IMR-90 (cell line): ENCODE results near the gene SLC2A3. TPM values are rescaled to one million over a fixed set of nuclear protein-coding genes. Genes with fewer than 3 reads are reported as not detected.
"Not testable (repeated sequence)": the region's sequence is repeated elsewhere in the genome, so short reads cannot be mapped to it uniquely, and the experiment has no call there.

ENCODE experiments used
- ATAC-seq: fragments of 200-7000 bp; cut with Tn5 transposase; 2 replicates; pipeline ENCODE4 v1.9.1; 2020; ENCODE audit warnings: low read depth, mild to moderate bottlenecking, moderate library complexity
- BruUV-seq: library from RNA; stranded (reverse); fragments of 400-500 nt; replicated peaks from 2 replicates; lab custom pipeline; 2021; lab: Mats Ljungman, UMichigan
- CTCF ChIA-PET: fragments of 300-600 bp; formaldehyde crosslinking; extraction: SDS; loops from one replicate; lab custom pipeline; 2021; ENCODE audit warnings: antibody characterized with exemption; lab: Yijun Ruan, JAX
- POLR2A ChIA-PET: fragments of 300-600 bp; sonication (Branson Sonifier 250); formaldehyde crosslinking; loops from one replicate; lab custom pipeline; 2022; ENCODE audit warnings: antibody characterized with exemption; ENCODE audit not compliant: unreplicated experiment; lab: Charles Lee
- DNase-seq: peaks from one replicate; pipeline ENCODE4 v3.0.0; 2013
- H2AFZ ChIP-seq: replicated peaks from 2 replicates; pipeline ENCODE3; 2013; ENCODE audit warnings: low read length, mild to moderate bottlenecking; ENCODE audit not compliant: poor library complexity
- H2AK5ac ChIP-seq: 2 replicates; pipeline ENCODE4 v1.6.1; 2013; ENCODE audit warnings: low read depth, low read length, inconsistent platforms
- H2AK9ac ChIP-seq: replicated peaks from 2 replicates; pipeline ENCODE3; 2013; ENCODE audit warnings: mild to moderate bottlenecking, low read depth, low read length, moderate library complexity; ENCODE audit not compliant: poor library complexity
- H2BK120ac ChIP-seq: 2 replicates; pipeline ENCODE4 v1.6.1; 2013; ENCODE audit warnings: low read depth, low read length, inconsistent platforms
- H2BK15ac ChIP-seq: 3 replicates; pipeline ENCODE4 v1.6.1; 2013; ENCODE audit warnings: low read depth, low read length, inconsistent platforms
- H2BK20ac ChIP-seq: 2 replicates; pipeline ENCODE4 v1.6.1; 2013; ENCODE audit warnings: low read depth, mild to moderate bottlenecking, inconsistent platforms, low read length, moderate library complexity
- H2BK5ac ChIP-seq: 2 replicates; pipeline ENCODE4 v1.6.1; 2013; ENCODE audit warnings: mild to moderate bottlenecking, low read depth, low read length, inconsistent platforms; ENCODE audit not compliant: poor library complexity, severe bottlenecking
- H3K14ac ChIP-seq: replicated peaks from 2 replicates; pipeline ENCODE4 v1.6.1; 2013; ENCODE audit warnings: low read depth, low read length, inconsistent platforms
- H3K18ac ChIP-seq: 2 replicates; pipeline ENCODE4 v1.6.1; 2013; ENCODE audit warnings: low read depth, low read length, control low read depth
- H3K23ac ChIP-seq: 2 replicates; pipeline ENCODE4 v1.6.1; 2013; ENCODE audit warnings: low read depth, low read length, inconsistent platforms
- H3K27ac ChIP-seq: 2 replicates; pipeline ENCODE4 v1.5.1; 2013; ENCODE audit warnings: mild to moderate bottlenecking, control low read depth, low read length; ENCODE audit not compliant: insufficient read depth
- H3K27me3 ChIP-seq: 2 replicates; pipeline ENCODE4 v1.6.1; 2013; ENCODE audit warnings: low read length; ENCODE audit not compliant: control insufficient read depth, insufficient read depth
- H3K36me3 ChIP-seq: 2 replicates; pipeline ENCODE4 v1.6.1; 2013; ENCODE audit warnings: low read length, mixed read lengths; ENCODE audit not compliant: control insufficient read depth, insufficient read depth
- H3K4ac ChIP-seq: 2 replicates; pipeline ENCODE4 v1.6.1; 2013; ENCODE audit warnings: low read depth, low read length, inconsistent platforms
- H3K4me1 ChIP-seq: 2 replicates; pipeline ENCODE4 v1.6.1; 2013; ENCODE audit warnings: low read length, mixed read lengths; ENCODE audit not compliant: control insufficient read depth, insufficient read depth
- H3K4me2 ChIP-seq: 2 replicates; pipeline ENCODE4 v1.6.1; 2013; ENCODE audit warnings: low read depth, mild to moderate bottlenecking, control low read depth, low read length, moderate library complexity
- H3K4me3 ChIP-seq: 2 replicates; pipeline ENCODE4 v1.5.1; 2013; ENCODE audit warnings: low read depth, mild to moderate bottlenecking, control low read depth, low read length, moderate library complexity; ENCODE audit not compliant: insufficient read depth
- H3K56ac ChIP-seq: 2 replicates; pipeline ENCODE4 v1.6.1; 2013; ENCODE audit warnings: low read length, inconsistent platforms; ENCODE audit not compliant: insufficient read depth; ENCODE audit errors: extremely low read depth
- H3K79me1 ChIP-seq, 2 experiments: 2 replicates each; pipeline ENCODE4 v1.6.1; 2013; ENCODE audit warnings: low read length in 2 of 2, inconsistent platforms in 1 of 2, low read depth in 1 of 2
- H3K9ac ChIP-seq: 2 replicates; pipeline ENCODE4 v1.6.1; 2013; ENCODE audit warnings: low read depth, low read length, control low read depth
- H3K9me1 ChIP-seq: 2 replicates; pipeline ENCODE4 v1.6.1; 2013; ENCODE audit warnings: low read length, inconsistent platforms; ENCODE audit not compliant: insufficient read depth
- H3K9me3 ChIP-seq: 2 replicates; pipeline ENCODE4 v1.6.1; 2013; ENCODE audit warnings: low read length; ENCODE audit not compliant: control insufficient read depth, insufficient read depth
- H4K20me1 ChIP-seq: 2 replicates; pipeline ENCODE4 v1.6.1; 2013; ENCODE audit warnings: low read length, inconsistent platforms; ENCODE audit not compliant: insufficient read depth
- H4K5ac ChIP-seq: 2 replicates; pipeline ENCODE4 v1.6.1; 2013; ENCODE audit warnings: mild to moderate bottlenecking, low read depth, low read length, control low read depth
- H4K8ac ChIP-seq, 2 experiments: 2 replicates each; pipeline ENCODE4 v1.6.1; 2013; ENCODE audit warnings: low read depth in 2 of 2, low read length in 2 of 2, control low read depth in 1 of 2, inconsistent platforms in 1 of 2
- H4K91ac ChIP-seq: 2 replicates; pipeline ENCODE4 v1.6.1; 2013; ENCODE audit warnings: low read depth, low read length, inconsistent platforms; ENCODE audit not compliant: insufficient read depth
- MXI1 ChIP-seq: IDR thresholded peaks from 2 replicates; pipeline ENCODE4 v1.6.1; 2012; ENCODE audit warnings: low read depth, mild to moderate bottlenecking, low read length, moderate library complexity, borderline replicate concordance
- WGBS, 2 experiments: methylation state at CpG; one replicate each; pipeline versions ENCODE4 v1.1.5 to v1.1.7; 2013; ENCODE audit warnings: missing lambda C conversion rate in 2 of 2; ENCODE audit not compliant: insufficient read length in 1 of 2; ENCODE audit errors: extremely low coverage in 2 of 2; 5-methylcytosine and 5-hydroxymethylcytosine counted together
- dilution Hi-C: fragments of 300-500 bp; cut with HindIII; formaldehyde crosslinking; loops from one replicate; pipeline ENCODE4 v1.14.3; 2018; ENCODE audit warnings: low sequenced_read_pairs; ENCODE audit not compliant: unreplicated experiment
- in situ Hi-C: fragments of 300-500 bp; cut with MboI; formaldehyde crosslinking; loops from 3 replicates; pipeline ENCODE4 v1.14.3; 2019; ENCODE audit warnings: low sequenced_read_pairs, inconsistent platforms, mixed read lengths
- intact Hi-C: fragments of 100-400 bp; cut with micrococcal nuclease; formaldehyde crosslinking; loops from 2 replicates; pipeline ENCODE4 v1.10.0; 2022
- polyA plus RNA-seq, 3 experiments: library from polyadenylated mRNA; depleted of rRNA; stranded (reverse); fragments of >200 nt; gene quantifications; 2 replicates each; pipeline ENCODE4 v1.2.3, GENCODE V29; 2012; ENCODE audit warnings: low replicate concordance in 1 of 3
- total RNA-seq: library from RNA; depleted of rRNA; stranded (reverse); fragments of >200 nt; gene quantifications from 2 replicates; pipeline ENCODE4 v1.2.3, GENCODE V29; 2012

Gene SLC2A3
- total and polyA plus RNA-seq, 2 of the 4 experiments (the other 2 are of a cell fraction) = 46.1 to 54.8 TPM

DNA sequence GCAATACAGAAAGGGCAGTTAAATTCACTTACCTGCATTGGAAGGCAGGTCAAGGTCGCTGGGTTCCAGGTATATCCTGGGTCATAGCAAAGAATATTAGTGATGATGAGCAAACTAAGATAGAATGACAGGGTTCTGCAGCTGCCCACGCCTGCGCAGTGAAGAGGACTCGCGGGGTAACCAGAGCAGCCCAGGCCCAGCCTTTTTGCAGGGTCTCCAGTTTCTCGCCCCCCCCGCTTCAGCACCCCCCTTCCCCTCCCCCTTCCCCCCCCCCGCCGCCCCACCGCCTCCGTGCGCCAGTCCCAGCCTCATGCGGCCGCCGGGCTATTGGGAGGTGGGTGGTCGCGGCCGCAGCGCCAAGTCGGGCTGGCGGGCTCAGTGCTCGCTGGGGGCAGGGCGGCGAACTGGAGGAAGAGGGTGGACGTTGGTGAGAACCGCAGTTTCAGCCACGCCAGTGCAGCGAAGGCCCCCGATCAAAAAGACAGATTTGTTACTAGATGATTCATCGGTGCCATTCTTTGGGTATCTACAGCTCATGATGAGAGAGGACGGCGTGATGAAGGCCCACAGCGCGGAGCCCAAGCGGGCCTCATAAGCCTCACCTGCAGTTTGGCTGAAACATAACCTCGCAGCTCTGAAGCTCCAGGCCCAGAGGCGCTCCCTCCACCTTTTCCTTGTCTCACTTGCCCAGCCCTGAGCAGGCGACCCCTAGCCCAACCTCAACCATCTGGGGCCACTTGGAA is 20.2 kb downstream of the SLC2A3 start:
- Histone ChIP-seq H2BK20ac (no peak overlapping the region), H3K4ac (no peak overlapping the region; the same call in 1 of the 2 replicates), H2AK5ac (no peak overlapping the region), H3K14ac (no peak overlapping the region), H4K20me1 (peaks cover 20% of the 10 kb centered on the region), H4K91ac (no peak overlapping the region), H3K9me1 (no peaks in the 10 kb centered on the region), H2BK15ac (no peak overlapping the region), H3K27me3 (no peaks in the 10 kb centered on the region), H4K8ac (0 out of 4 replicates have a peak overlapping the region, but pooled peaks of 1 of the 2 experiments have one; percentile 6), H3K4me1 (peaks cover 2% of the 10 kb centered on the region; the same call in 1 of the 2 replicates), H3K9me3 (no peaks in the 10 kb centered on the region), H3K4me2 (peak overlapping the region; percentile 72), H3K9ac (no peak overlapping the region), H3K56ac (no peak overlapping the region), H3K23ac (no peak overlapping the region), H2BK120ac (no peak overlapping the region), H4K5ac (no peak overlapping the region), H3K79me1 (peaks cover 4 to 6% of the 10 kb centered on the region in 2 experiments; a peak in 1 of 4 replicates), H3K4me3 (peak overlapping the region; percentile 26; the same call in 1 of the 2 replicates), H2BK5ac (no peak overlapping the region), H3K18ac (no peak overlapping the region), H3K36me3 (peaks cover 12% of the 10 kb centered on the region), H3K27ac (no peak overlapping the region), H2AFZ (peak overlapping the region; percentile 89), H2AK9ac (peak overlapping the region; percentile 33)
- ATAC-seq (peak; percentile 54), DNase-seq (no peak)
- dilution Hi-C loops = no loop called here
- BruUV-seq = no TSS peak
- in situ Hi-C loops = no loop called here
- TF ChIP-seq MXI1 = no peak
- WGBS, 2 experiments = 29% methylated on average over 7 of the region's 38 CpGs; no CpG with 5 or more reads in 1 of the 2 experiments
- intact Hi-C loops = no loop called here
- POLR2A ChIA-PET = interaction anchor here (0.5 kb wide), 1 partner anchor 21 kb away, joined by 4 read pairs; no protein-coding TSS in a partner anchor
- CTCF ChIA-PET = no interaction called here

DNA sequence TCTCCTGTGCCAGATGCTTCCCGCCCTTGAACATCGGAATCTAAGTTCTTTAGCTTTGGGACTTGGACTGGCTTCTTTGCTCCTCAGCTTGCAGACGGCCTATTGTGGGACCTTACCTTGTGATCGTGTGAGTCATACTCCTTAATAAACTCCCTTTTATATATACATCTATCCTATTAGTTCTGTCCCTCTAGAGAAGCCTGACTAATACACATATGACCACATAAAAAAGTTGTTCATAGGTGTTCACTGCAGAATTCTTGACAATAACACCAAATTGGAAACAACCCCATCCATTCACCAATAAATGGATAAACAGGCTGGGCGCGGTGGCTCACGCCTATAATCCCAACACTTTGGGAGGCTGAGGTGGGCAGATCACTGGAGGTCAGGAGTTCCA is 25.9 kb downstream of the SLC2A3 start:
- peak; percentile 61 for DNase-seq
- H3K23ac ChIP-seq, H3K9me3 ChIP-seq, H3K18ac ChIP-seq, H4K8ac ChIP-seq, H2BK20ac ChIP-seq, dilution Hi-C loops, H2AK5ac ChIP-seq, H2BK5ac ChIP-seq, H3K36me3 ChIP-seq, H3K9ac ChIP-seq, H3K27me3 ChIP-seq, POLR2A ChIA-PET, H3K79me1 ChIP-seq, H3K9me1 ChIP-seq, H3K4ac ChIP-seq, H2BK120ac ChIP-seq, H3K27ac ChIP-seq, H3K56ac ChIP-seq, H2AFZ ChIP-seq, BruUV-seq, H2BK15ac ChIP-seq, H3K4me1 ChIP-seq, H3K4me2 ChIP-seq, H3K4me3 ChIP-seq, H4K5ac ChIP-seq, ATAC-seq, H3K14ac ChIP-seq, intact Hi-C loops, CTCF ChIA-PET, H4K20me1 ChIP-seq, H4K91ac ChIP-seq, H2AK9ac ChIP-seq, in situ Hi-C loops: not testable (repeated sequence)
- 100% methylated on average over 2 of the region's 7 CpGs; no CpG with 5 or more reads in 1 of the 2 experiments for WGBS, 2 experiments
